Activated CD4-positive, CD25-positive, alpha-beta regulatory T cell treated with anti-CD3 and anti-CD28 coated beads, Interleukin-2, amount 50 U/mL, for 72 hours (primary cell): ENCODE measurements around the gene YIF1A.
"Not testable (repeated sequence)": the region's sequence is repeated elsewhere in the genome, so short reads cannot be mapped to it uniquely, and the experiment has no call there.

Source experiments
- DNase-seq: peaks from one replicate; pipeline ENCODE4 v3.0.0; 2021

Gene YIF1A

GRCh38 chr11:66325263-66325671, 36.3 kb upstream of the YIF1A start:
- no peak for DNase-seq

- no peak for DNase-seq
These were observed 35.7 kb upstream of the YIF1A start for GRCh38 chr11:66324664-66325063.

- no peak for DNase-seq
These were observed 34.7 kb upstream of the YIF1A start for GRCh38 chr11:66323684-66324083.

- DNase-seq: no peak
These were observed 33.9 kb upstream of the YIF1A start for GRCh38 chr11:66322732-66323427.

- no peak for DNase-seq
These were observed 32.7 kb upstream of the YIF1A start for GRCh38 chr11:66321606-66322005.

GRCh38 chr11:66320748-66321147, 31.8 kb upstream of the YIF1A start:
- not testable (repeated sequence) for DNase-seq

- DNase-seq: not testable (repeated sequence)
These were observed 31.3 kb upstream of the YIF1A start for GRCh38 chr11:66320289-66320688.

- DNase-seq: no peak
These were observed 29.6 kb upstream of the YIF1A start for GRCh38 chr11:66318600-66318970.

- no peak for DNase-seq
These were observed 29.0 kb upstream of the YIF1A start for GRCh38 chr11:66317723-66318599.

GRCh38 chr11:66317322-66317722, 28.4 kb upstream of the YIF1A start:
- DNase-seq: no peak

- DNase-seq: no peak
These were observed 27.9 kb upstream of the YIF1A start, which contains the start of gene CD248 for GRCh38 chr11:66316849-66317251. CD248 (minus strand) TSS chr11:66317044; CDS start chr11:66317027, 17 bp downstream.

- no peak for DNase-seq
These were observed 27.2 kb upstream of the YIF1A start for GRCh38 chr11:66315921-66316811.

- DNase-seq: no peak
These were observed 26.5 kb upstream of the YIF1A start for GRCh38 chr11:66315498-66315885.

GRCh38 chr11:66314561-66315497, 25.9 kb upstream of the YIF1A start:
- DNase-seq: no peak

GRCh38 chr11:66314186-66314501, 25.2 kb upstream of the YIF1A start:
- no peak for DNase-seq

- no peak for DNase-seq
These were observed 24.6 kb upstream of the YIF1A start for GRCh38 chr11:66313321-66314185.

- peak; percentile 87 for DNase-seq
These were observed 23.8 kb upstream of the YIF1A start for GRCh38 chr11:66312549-66313320.

- peak; percentile 91 for DNase-seq
These were observed 23.1 kb upstream of the YIF1A start for GRCh38 chr11:66311965-66312548.

GRCh38 chr11:66311470-66311964, 22.6 kb upstream of the YIF1A start:
- no peak for DNase-seq
